HG03025 (cell line): ENCODE data around the gene TGFBR2.
A peak's percentile ranks its signal among the peaks of the same experiment; 100 is the strongest.
"Not testable (repeated sequence)": the region's sequence is repeated elsewhere in the genome, so short reads cannot be mapped to it uniquely, and the experiment has no call there.

Experiments
- ATAC-seq: cut with Tn5 transposase; IDR thresholded peaks from one replicate; pipeline ENCODE4 v1.9.1; 2021; ENCODE audit warnings: mild to moderate bottlenecking, moderate library complexity; ENCODE audit not compliant: unreplicated experiment, low FRiP score

Gene TGFBR2

GRCh38 chr3:30654269-30654668 is 47.9 kb downstream of the TGFBR2 start:
- ATAC-seq = no peak

DNA sequence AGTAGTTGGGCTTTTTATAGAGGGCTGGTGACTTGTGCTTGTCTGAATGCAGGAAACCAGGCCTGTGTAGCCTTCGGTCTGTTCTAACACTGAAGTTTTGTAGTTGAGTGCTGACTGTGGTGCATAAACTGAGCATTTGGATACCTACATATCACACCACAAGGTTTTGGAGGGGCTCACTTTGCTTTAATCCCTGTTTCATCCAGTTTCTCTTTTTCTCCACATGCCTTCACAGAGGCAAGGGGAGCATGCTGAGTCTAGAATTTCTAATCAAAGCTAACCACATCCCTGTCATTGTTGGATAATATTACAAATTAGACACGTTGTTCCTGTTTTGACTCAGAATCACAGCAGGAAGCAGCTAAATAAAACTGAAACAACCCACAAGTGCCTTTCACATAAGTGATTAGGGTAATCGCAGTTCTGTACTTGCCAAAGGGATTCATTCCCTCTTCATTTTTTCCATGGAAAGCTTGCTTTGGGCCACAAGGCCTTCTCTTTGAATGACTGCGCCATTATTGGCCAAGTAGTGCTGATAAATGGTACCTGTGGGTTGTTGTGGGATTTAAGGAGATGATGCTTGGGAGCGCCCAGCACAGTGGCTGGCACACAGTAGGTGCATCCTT is 48.9 kb downstream of the TGFBR2 start:
- no peak for ATAC-seq

DNA sequence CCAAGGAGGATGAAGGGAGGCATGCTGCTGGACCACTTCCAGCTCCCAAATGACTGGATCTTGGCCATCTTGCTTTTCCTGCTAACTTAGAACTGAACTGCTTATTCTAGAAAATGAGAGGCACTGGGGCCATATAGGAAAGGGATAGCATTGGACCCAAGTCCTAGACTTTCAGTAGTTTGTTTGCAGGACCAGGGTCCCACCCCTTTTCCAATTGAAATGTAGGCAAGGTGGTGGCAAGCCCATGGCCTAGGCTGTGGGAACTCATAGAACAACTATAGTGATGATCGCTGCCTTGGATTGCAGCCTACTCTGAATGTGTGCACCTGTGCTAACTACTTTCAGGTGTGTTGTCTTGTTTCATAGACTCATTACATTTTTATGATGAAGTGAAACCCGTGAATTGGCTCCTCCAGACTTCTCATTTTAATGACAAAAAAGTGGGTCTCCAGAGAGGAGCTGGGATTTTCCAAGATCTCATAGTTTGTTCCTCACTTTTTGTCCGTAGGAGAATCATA is 50.3 kb downstream of the TGFBR2 start:
- no peak for ATAC-seq

DNA sequence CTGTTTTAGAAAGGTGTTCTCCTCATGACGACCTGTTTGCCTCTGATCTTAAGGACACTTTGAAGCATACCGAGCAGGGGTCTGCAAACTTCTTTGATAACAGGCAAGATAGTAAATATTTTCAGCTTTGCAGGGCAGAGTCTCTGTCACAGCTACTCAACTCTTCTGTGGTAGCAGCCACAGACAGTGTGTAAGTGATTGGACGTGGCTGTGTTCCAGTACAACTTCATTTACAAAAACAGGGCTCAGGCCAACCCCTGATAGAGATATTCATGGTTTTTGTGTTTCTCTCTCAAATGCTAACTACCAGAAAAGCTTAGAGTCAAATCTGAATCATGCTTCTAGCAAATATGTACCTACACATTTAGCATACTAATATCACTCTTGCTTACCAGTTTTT is 51.5 kb downstream of the TGFBR2 start:
- peak; percentile 7 for ATAC-seq

DNA sequence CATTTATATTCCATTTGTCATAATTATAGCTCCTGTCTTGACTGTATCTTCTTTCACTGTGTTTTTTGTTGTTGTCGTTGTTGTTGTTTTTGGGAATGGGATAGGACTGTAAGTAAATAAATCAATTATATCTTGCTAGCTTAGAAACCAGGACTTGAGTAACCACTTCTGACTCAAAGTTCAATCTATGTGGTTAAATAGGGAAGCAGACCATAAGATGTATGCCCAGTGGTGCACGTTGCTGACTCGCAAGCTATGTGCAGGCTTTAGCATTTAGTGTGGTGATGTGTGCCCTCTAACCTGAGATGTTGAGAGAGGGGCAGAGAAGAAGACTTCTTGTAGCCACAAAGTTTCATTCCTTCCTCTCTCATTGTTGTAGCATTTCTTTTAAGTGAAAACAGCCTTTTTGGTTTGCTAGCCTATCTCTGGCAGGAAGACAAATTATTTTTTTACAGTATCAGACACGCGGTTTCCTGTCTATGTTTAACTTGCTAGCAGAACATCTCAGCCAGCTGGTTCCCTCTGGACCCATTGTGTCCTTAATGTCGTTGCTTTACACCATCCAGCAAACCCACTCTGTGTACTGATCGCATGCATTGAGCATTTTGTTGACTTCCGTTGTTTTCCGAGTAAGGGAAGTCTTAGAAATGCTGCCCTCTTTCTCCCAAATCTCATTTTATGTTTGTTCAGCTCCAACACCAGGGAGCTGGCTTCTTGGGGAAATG is 52.1 kb downstream of the TGFBR2 start:
- peak; percentile 89 for ATAC-seq

GRCh38 chr3:30659270-30660130 is 53.1 kb downstream of the TGFBR2 start:
- ATAC-seq = no peak

DNA sequence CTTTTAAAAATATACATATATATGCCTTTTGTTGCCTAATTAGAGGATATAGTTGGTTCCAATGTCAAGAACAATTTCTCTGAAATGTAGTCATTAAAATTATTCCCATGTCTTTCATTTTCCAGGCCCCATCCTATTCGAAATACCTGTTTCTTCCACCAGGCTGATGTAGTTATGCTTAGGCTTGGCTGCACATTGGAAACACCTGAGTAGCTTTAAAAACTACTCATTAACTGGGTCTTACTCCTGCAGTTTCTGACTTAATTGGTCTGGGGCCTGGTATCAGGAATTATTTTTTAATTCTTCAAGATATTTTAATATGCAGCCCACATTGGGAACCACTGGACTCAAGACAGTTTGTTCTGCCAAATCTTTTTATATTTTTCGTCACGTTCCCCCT is 53.7 kb downstream of the TGFBR2 start:
- ATAC-seq = no peak

- no peak for ATAC-seq
Observed at GRCh38 chr3:30660656-30661055, 54.3 kb downstream of the TGFBR2 start.

DNA sequence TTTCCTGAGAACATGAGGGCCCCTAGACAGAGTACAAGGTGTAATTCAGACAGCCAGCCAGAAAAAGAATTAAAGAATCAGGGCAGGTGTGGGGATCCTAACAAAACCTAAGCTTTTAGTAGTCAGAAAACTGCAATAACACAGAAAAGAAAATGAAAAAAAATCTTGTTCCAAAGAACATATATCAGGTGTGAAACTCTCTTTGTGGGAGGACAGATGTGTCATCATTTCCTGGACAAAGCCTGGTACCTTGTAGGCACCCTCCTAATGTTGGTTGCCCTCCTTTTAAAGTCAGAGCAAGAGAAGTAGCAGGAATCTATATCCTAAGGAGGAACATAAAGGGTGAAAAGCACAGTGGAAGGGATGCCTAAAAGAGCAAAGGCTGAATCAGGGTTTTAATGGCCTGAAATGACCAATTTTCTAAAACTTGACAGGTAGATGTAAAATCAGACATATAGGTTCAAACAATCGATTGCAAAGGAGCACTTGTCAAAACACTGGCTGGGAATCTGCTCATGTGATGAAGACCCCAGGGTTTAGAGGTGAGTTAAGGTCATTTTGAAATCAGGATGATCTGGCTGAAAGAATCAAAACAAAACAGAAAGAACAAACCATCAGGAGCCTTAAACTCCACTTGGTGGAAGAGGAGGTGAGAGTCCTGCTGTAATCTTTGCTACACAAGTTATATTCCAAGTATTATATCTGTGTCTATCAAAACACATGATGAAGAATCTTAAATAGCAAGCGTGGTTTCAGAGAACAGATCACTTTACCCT is 54.9 kb downstream of the TGFBR2 start:
- ATAC-seq = no peak

DNA sequence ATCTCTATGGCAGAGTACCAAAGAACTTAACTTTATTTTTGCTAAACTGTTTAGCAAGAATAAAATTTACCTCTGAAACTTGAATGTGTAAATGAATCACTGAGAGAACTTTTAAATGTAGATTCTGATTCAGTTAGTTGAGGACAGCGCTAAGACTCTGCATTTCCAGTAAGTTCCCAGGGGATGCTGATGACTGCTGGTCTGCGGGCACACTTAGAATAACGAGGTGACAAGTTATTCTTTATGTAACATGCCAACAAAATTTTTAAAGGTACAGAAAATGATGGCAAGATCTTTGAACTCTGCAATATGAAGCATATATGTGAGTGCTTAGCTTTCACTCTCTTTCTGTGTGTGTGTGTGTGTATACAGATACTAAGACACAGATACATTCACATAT is 56.4 kb downstream of the TGFBR2 start:
- ATAC-seq = no peak

- ATAC-seq = no peak
Observed at GRCh38 chr3:30663533-30664241, 57.3 kb downstream of the TGFBR2 start.

DNA sequence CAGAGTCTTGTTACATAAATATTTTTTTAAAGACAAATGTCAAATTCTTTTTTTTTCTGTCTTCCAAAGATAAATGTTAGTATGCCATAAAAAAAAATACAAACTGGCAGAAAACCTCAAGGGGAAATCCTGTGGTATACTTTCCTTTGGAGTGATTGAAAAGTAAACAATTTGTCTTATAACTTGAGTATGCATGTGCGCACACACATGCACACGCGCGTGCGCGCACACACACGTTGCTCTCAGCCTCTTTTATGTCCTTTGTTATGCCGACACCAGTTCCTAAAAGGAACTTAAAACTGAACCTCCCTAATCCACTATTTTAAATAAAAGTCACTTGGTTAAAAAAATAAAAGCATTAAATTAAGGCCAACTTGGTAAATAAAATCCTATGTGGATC is 58.1 kb downstream of the TGFBR2 start:
- no peak for ATAC-seq

DNA sequence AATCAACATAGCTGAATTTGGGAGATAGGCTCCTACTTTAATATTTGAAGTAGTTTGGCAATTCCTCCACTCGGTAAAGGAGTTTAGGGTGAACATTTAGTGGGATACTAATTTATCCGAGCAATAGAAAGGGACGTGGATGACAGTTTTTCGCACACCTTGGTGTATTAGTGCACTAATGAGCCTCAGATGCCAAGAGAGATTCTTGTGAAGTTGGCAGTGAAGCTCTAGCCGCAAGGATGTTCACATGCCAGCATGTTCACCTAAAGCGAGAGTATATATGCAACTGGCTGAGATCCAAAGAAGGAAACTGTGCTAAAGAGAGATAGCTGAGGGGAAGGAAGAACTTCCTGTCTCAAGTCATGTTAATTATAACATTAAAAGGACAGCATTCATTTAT is 58.5 kb downstream of the TGFBR2 start:
- no peak for ATAC-seq

GRCh38 chr3:30665539-30665938 is 59.1 kb downstream of the TGFBR2 start:
- no peak for ATAC-seq

GRCh38 chr3:30666572-30667279 is 60.3 kb downstream of the TGFBR2 start:
- no peak for ATAC-seq

GRCh38 chr3:30667280-30667651 is 60.9 kb downstream of the TGFBR2 start:
- no peak for ATAC-seq

DNA sequence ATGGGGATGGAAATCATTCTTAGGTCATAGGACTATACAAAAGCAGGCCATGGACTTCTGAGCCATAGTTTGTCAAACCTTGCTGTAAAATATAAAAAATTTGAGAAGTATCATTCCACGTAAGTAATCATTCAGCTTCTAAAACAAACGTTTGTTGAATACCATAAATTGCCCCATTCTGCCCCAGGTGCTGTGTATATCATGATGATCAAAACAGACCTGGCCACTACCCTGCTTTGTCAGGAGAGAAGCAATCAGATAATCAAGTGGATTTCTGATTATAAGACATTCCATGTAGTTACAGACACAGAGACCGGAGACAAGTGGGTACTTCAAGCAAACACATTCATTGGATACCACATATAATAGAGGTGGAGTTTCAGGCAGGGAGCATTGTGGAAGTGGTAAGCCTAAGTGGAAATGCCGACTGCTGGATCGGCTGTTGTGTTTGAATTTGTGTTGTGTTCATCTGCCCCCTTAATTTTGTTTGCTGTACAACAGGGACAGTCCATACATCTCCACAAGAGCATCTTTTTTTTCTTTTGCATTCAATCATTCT is 61.7 kb downstream of the TGFBR2 start:
- no peak for ATAC-seq

GRCh38 chr3:30669360-30669934 is 63.0 kb downstream of the TGFBR2 start:
- not testable (repeated sequence) for ATAC-seq

GRCh38 chr3:30670292-30670691 is 63.9 kb downstream of the TGFBR2 start:
- no peak for ATAC-seq
